BLaER1 treated with 17β-estradiol and CSF1 and Interleukin-3, amounts not matched to agents 10 nM and 100 nM (cell line): ENCODE measurements around the gene PTMS.

ENCODE experiments used
- H3K27ac ChIP-seq, 11 experiments: shearing (Covaris generic); formaldehyde crosslinking; 2 replicates each; pipeline ENCODE4 v1.8.1; 2022
- H3K27me3 ChIP-seq, 11 experiments: shearing (Covaris generic); formaldehyde crosslinking; 2 replicates each; pipeline ENCODE4 v1.8.1; 2022
- H3K36me3 ChIP-seq, 11 experiments: shearing (Covaris generic); formaldehyde crosslinking; 2 replicates each; pipeline ENCODE4 v1.8.1; 2022
- H3K4me1 ChIP-seq, 10 experiments: shearing (Covaris generic); formaldehyde crosslinking; 2 replicates each; pipeline ENCODE4 v1.8.1; 2022
- H3K4me2 ChIP-seq, 11 experiments: shearing (Covaris generic); formaldehyde crosslinking; 2 replicates each; pipeline ENCODE4 v1.8.1; 2022
- H3K4me3 ChIP-seq, 10 experiments: shearing (Covaris generic); formaldehyde crosslinking; 2 replicates each; pipeline ENCODE4 v1.8.1; 2022
- H3K9ac ChIP-seq, 11 experiments: shearing (Covaris generic); formaldehyde crosslinking; 2 replicates each; pipeline ENCODE4 v1.8.1; 2022
- H3K9me3 ChIP-seq, 11 experiments: shearing (Covaris generic); formaldehyde crosslinking; replicated peaks in 1 of 11; 2 replicates each; pipeline ENCODE4 v1.8.1; 2022
- H4K20me1 ChIP-seq, 11 experiments: shearing (Covaris generic); formaldehyde crosslinking; 2 replicates each; pipeline ENCODE4 v1.8.1; 2022
- Cebpa-rat ChIP-seq, 11 experiments: shearing (Covaris generic); IDR thresholded peaks; 2 replicates each; pipeline ENCODE4 v1.8.1; 2022

PTMS gene

DNA sequence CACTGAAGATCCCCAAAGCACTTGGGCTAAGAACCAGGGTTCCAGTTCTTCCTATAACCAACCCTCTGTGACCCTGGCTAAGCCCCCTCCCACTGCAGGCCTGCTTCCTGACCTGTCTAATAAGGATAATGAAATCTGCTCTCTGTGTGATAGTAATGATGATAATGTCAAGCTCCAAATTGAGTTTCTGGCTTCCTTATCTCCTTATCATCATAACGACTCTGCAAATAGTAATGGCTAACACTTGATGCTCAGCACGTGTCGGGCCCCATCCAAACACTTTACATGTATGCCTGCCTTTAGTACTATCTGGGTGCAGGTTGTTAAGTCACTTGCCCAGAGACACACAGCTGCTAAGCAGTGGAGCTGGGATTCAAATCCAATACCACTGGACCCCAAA is 50.4 kb downstream of the PTMS start:
- no peak for TF ChIP-seq Cebpa-rat (IDR thresholded peaks at IDR 0.05)
- Histone ChIP-seq H3K4me3 (no peak overlapping the region), H3K27me3 (peaks cover 13 to 66% (median 56%) of the 10 kb centered on the region in 11 experiments), H3K9me3 (no peaks in the 10 kb centered on the region), H3K27ac (no peak overlapping the region), H3K4me2 (peak overlapping the region in 2 of 11 experiments; percentile 6 to 14; a peak in 1 of 22 replicates), H3K4me1 (peaks cover 17 to 51% (median 33%) of the 10 kb centered on the region in 10 experiments; a peak in 18 of 20 replicates), H4K20me1 (peaks cover 0 to 20% (median 0%) of the 10 kb centered on the region in 11 experiments; a peak in 5 of 22 replicates), H3K36me3 (no peaks in the 10 kb centered on the region; a peak in 1 of 22 replicates), H3K9ac (no peak overlapping the region)

GRCh38 chr12:6817098-6817497 is 50.9 kb downstream of the PTMS start:
- Histone ChIP-seq H3K4me3 (no peak overlapping the region), H3K27ac (no peak overlapping the region), H3K27me3 (peaks cover 18 to 71% (median 61%) of the 10 kb centered on the region in 11 experiments), H3K4me1 (peaks cover 22 to 54% (median 35%) of the 10 kb centered on the region in 10 experiments; a peak in 18 of 20 replicates), H3K4me2 (no peak overlapping the region), H3K9ac (no peak overlapping the region), H4K20me1 (peaks cover 0 to 24% (median 0%) of the 10 kb centered on the region in 11 experiments; a peak in 5 of 22 replicates), H3K36me3 (no peaks in the 10 kb centered on the region; a peak in 1 of 22 replicates), H3K9me3 (no peaks in the 10 kb centered on the region)
- TF ChIP-seq Cebpa-rat (IDR thresholded peaks at IDR 0.05), result no peak

DNA sequence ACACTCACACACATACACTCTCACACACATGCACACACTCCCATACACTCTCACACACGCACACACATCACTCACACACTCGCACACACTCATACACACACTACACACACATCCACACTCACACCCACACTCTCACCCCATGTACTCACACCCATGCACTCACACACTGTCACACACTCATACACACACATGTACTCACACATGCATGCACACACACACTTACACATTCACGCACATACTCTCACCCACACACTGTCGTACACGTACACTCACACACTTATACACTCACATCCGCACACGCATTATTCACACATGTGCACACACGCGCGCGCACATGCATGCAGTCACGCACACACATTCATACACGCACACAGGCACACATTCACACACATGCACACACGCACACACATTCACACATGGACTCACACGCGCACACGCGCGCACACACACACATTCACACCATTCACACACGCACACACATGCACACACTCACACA is 51.5 kb downstream of the PTMS start:
- peaks cover 24 to 77% (median 68%) of the 10 kb centered on the region in 11 experiments for H3K27me3 ChIP-seq
- H3K4me1 ChIP-seq, result peaks cover 16 to 52% (median 31%) of the 10 kb centered on the region in 10 experiments; a peak in 18 of 20 replicates
- H3K36me3 ChIP-seq, result no peaks in the 10 kb centered on the region; a peak in 1 of 22 replicates
- H3K4me2 ChIP-seq, result no peak overlapping the region
- H3K9me3 ChIP-seq, result no peaks in the 10 kb centered on the region
- H3K9ac ChIP-seq, result no peak overlapping the region
- peaks cover 0 to 27% (median 0%) of the 10 kb centered on the region in 11 experiments; a peak in 5 of 22 replicates for H4K20me1 ChIP-seq
- H3K4me3 ChIP-seq, result no peak overlapping the region
- TF ChIP-seq Cebpa-rat (IDR thresholded peaks at IDR 0.05), result no peak
- no peak overlapping the region for H3K27ac ChIP-seq

- H3K36me3 ChIP-seq, result no peaks in the 10 kb centered on the region; a peak in 1 of 22 replicates
- H3K9me3 ChIP-seq, result no peaks in the 10 kb centered on the region
- H3K27me3 ChIP-seq, result peaks cover 30 to 82% (median 73%) of the 10 kb centered on the region in 11 experiments
- H3K4me1 ChIP-seq, result peaks cover 13 to 53% (median 27%) of the 10 kb centered on the region in 10 experiments; a peak in 18 of 20 replicates
- no peak overlapping the region for H3K9ac ChIP-seq
- no peak overlapping the region for H3K4me2 ChIP-seq
- H3K4me3 ChIP-seq, result no peak overlapping the region
- no peak overlapping the region for H3K27ac ChIP-seq
- no peak for TF ChIP-seq Cebpa-rat (IDR thresholded peaks at IDR 0.05)
- H4K20me1 ChIP-seq, result peaks cover 0 to 32% (median 0%) of the 10 kb centered on the region in 11 experiments; a peak in 6 of 22 replicates
These were observed 52.1 kb downstream of the PTMS start for GRCh38 chr12:6818222-6818621.

DNA sequence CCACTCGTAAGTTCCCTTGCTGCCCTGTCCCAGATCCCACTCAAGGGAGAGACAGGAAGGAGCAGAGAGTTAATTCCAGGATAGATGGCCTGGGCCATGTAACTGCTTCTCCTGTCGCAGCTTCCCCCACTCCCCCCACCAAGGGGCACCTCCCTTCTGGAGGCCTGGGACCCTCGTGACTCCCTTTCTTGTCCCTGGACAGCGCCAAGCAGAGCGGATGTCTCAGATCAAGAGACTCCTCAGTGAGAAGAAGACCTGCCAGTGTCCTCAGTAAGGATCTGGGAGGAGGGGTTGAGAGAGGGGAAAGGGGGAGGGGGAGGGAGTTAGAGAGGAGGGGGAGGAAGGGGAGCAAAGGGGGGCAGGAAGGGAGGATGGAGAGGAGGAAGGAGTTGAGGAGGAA is 52.5 kb downstream of the PTMS start:
- H3K36me3 ChIP-seq, result no peaks in the 10 kb centered on the region; a peak in 1 of 22 replicates
- H3K9me3 ChIP-seq, result no peaks in the 10 kb centered on the region
- H3K4me2 ChIP-seq, result no peak overlapping the region
- peaks cover 13 to 53% (median 26%) of the 10 kb centered on the region in 10 experiments; a peak in 18 of 20 replicates for H3K4me1 ChIP-seq
- H3K27me3 ChIP-seq, result peaks cover 34 to 82% (median 73%) of the 10 kb centered on the region in 11 experiments
- H3K27ac ChIP-seq, result no peak overlapping the region
- TF ChIP-seq Cebpa-rat (IDR thresholded peaks at IDR 0.05), result no peak
- H3K4me3 ChIP-seq, result no peak overlapping the region
- peaks cover 0 to 35% (median 0%) of the 10 kb centered on the region in 11 experiments; a peak in 6 of 22 replicates for H4K20me1 ChIP-seq
- H3K9ac ChIP-seq, result no peak overlapping the region

DNA sequence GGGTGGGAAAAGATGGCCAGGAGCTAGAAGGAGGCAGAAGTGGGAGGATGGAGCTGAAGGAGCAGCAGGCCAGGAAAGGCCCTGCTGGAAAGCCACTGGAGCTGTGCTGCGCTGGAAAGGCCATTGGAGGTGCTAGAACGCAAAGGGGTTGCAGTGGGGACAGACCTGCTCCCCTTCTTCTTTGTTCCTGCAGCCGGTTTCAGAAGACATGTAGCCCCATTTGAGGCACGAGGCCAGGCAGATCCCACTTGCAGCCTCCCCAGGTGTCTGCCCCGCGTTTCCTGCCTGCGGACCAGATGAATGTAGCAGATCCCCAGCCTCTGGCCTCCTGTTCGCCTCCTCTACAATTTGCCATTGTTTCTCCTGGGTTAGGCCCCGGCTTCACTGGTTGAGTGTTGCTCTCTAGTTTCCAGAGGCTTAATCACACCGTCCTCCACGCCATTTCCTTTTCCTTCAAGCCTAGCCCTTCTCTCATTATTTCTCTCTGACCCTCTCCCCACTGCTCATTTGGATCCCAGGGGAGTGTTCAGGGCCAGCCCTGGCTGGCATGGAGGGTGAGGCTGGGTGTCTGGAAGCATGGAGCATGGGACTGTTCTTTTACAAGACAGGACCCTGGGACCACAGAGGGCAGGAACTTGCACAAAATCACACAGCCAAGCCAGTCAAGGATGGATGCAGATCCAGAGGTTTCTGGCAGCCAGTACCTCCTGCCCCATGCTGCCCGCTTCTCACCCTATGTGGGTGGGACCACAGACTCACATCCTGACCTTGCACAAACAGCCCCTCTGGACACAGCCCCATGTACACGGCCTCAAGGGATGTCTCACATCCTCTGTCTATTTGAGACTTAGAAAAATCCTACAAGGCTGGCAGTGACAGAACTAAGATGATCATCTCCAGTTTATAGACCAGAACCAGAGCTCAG is 53.2 kb downstream of the PTMS start:
- Histone ChIP-seq H4K20me1 (peaks cover 0 to 35% (median 0%) of the 10 kb centered on the region in 11 experiments; a peak in 6 of 22 replicates), H3K27me3 (peaks cover 41 to 82% (median 73%) of the 10 kb centered on the region in 11 experiments), H3K27ac (no peak overlapping the region), H3K9ac (no peak overlapping the region), H3K9me3 (no peaks in the 10 kb centered on the region), H3K4me3 (no peak overlapping the region), H3K4me2 (peak overlapping the region in 6 of 11 experiments; percentile 12 to 92 (median 46); a peak in 9 of 22 replicates), H3K36me3 (no peaks in the 10 kb centered on the region; a peak in 1 of 22 replicates), H3K4me1 (peaks cover 12 to 52% (median 24%) of the 10 kb centered on the region in 10 experiments; a peak in 18 of 20 replicates)
- no peak for TF ChIP-seq Cebpa-rat (IDR thresholded peaks at IDR 0.05)

GRCh38 chr12:6820166-6820565 is 54.0 kb downstream of the PTMS start:
- H3K9me3 ChIP-seq, result no peaks in the 10 kb centered on the region
- peak overlapping the region in 2 of 11 experiments; percentile 22 to 57; a peak in 1 of 22 replicates for H3K9ac ChIP-seq
- TF ChIP-seq Cebpa-rat (IDR thresholded peaks at IDR 0.05), result no peak
- H3K4me2 ChIP-seq, result peak overlapping the region in 7 of 11 experiments; percentile 12 to 92 (median 80); a peak in 8 of 22 replicates
- H3K36me3 ChIP-seq, result no peaks in the 10 kb centered on the region; a peak in 1 of 22 replicates
- H3K27me3 ChIP-seq, result peaks cover 49 to 82% (median 73%) of the 10 kb centered on the region in 11 experiments
- peak overlapping the region in 1 of 11 experiments; percentile 14; a peak in 2 of 22 replicates for H3K27ac ChIP-seq
- no peak overlapping the region for H3K4me3 ChIP-seq
- H3K4me1 ChIP-seq, result peaks cover 6 to 44% (median 22%) of the 10 kb centered on the region in 10 experiments; a peak in 17 of 20 replicates
- peaks cover 0 to 39% (median 5%) of the 10 kb centered on the region in 11 experiments; a peak in 8 of 22 replicates for H4K20me1 ChIP-seq
